Measurements from ENCODE around the gene UBE2Q2.

The UBE2Q2 gene

DNA sequence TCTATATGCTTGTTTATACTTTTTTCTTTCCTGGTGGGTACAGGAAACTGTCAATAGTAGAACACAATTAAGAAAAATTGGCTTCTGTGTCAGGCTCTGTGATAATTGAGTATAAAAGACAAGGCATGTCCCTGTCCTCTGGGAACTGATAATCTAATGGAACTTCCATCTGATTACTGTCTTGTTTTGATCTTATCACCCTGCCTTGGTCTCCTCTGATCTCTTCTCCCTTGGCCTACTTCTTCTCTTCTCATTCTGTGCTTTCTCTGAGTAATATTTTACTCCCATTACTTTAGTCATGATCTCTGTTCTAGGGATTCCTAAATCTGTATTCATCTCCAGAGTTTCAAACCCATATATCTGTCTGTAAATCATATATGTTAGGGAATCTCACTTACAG lies 14.6 kb downstream of the UBE2Q2 start:
- no peak overlapping the region for H3K9ac ChIP-seq (ENCODE audit: low read length)
- H3K27ac ChIP-seq (ENCODE audit: low read depth, low read length, poor library complexity, severe bottlenecking) = no peak overlapping the region
- no peak overlapping the region for H2AFZ ChIP-seq (ENCODE audit: low read length)
- peaks cover 1% of the 10 kb centered on the region for H3K79me2 ChIP-seq (ENCODE audit: insufficient read depth, low read length)
- H4K20me1 ChIP-seq (ENCODE audit: insufficient read depth, low read length) = no peaks in the 10 kb centered on the region
- TF ChIP-seq EZH2 (IDR thresholded peaks at IDR 0.05; ENCODE audit: borderline replicate concordance, low read length) = no peak
- TF ChIP-seq, protein P1, sequence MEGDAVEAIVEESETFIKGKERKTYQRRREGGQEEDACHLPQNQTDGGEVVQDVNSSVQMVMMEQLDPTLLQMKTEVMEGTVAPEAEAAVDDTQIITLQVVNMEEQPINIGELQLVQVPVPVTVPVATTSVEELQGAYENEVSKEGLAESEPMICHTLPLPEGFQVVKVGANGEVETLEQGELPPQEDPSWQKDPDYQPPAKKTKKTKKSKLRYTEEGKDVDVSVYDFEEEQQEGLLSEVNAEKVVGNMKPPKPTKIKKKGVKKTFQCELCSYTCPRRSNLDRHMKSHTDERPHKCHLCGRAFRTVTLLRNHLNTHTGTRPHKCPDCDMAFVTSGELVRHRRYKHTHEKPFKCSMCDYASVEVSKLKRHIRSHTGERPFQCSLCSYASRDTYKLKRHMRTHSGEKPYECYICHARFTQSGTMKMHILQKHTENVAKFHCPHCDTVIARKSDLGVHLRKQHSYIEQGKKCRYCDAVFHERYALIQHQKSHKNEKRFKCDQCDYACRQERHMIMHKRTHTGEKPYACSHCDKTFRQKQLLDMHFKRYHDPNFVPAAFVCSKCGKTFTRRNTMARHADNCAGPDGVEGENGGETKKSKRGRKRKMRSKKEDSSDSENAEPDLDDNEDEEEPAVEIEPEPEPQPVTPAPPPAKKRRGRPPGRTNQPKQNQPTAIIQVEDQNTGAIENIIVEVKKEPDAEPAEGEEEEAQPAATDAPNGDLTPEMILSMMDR (IDR thresholded peaks at IDR 0.05; ENCODE audit: low read length) = no peak
- H3K4me3 ChIP-seq (ENCODE audit: low read depth, low read length, poor library complexity, severe bottlenecking) = no peak overlapping the region
- no peaks in the 10 kb centered on the region for H3F3A ChIP-seq (ENCODE audit: insufficient read depth, low read length)
- H3K4me2 ChIP-seq (ENCODE audit: low read length) = no peak overlapping the region
- no peaks in the 10 kb centered on the region for H3K27me3 ChIP-seq (ENCODE audit: insufficient read depth, low read length)
- H3K36me3 ChIP-seq (ENCODE audit: insufficient read depth, low read length) = peaks cover 30% of the 10 kb centered on the region
- no peaks in the 10 kb centered on the region for H3K9me3 ChIP-seq (ENCODE audit: low read length)
- H3K9me2 ChIP-seq (ENCODE audit: low read depth, low read length) = no peaks in the 10 kb centered on the region
- H3K4me1 ChIP-seq (ENCODE audit: insufficient read depth, low read length, severe bottlenecking) = no peaks in the 10 kb centered on the region

DNA sequence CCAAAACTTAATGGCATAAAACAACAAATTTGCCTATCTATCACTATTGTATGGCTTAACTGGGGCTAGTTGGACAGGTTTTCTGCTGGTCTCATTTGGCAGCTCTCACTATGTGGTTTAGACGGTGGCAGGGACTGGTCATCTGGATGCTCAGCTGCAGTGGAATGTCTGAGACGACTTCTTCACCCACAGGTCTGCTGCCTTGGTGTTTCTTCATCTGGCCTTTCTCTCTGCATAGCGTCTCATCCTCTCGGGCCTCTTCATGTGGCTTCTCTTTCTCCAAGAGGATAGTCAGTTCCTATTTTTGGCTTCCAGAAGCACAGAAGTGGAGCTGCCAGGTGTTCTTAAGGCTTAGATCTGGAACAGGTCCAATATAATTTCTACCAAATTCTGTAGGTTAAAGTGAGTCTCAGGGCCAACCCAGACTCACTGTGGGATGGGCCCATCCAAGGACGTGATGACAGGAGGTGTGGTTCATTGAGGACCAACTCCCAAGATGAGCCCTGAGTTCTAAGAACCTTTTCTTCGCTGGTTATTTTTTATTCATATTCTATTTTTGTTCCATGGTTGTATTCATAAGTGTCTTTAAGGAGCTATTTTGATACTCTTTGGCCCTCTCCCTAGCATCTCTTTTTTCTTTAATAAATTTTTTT lies 18.6 kb downstream of the UBE2Q2 start:
- H3K27me3 ChIP-seq (ENCODE audit: insufficient read depth, low read length) = no peaks in the 10 kb centered on the region
- no peak overlapping the region for H3K27ac ChIP-seq (ENCODE audit: low read depth, low read length, poor library complexity, severe bottlenecking)
- H3K9ac ChIP-seq (ENCODE audit: low read length) = no peak overlapping the region
- no peak overlapping the region for H2AFZ ChIP-seq (ENCODE audit: low read length)
- H3F3A ChIP-seq (ENCODE audit: insufficient read depth, low read length) = no peaks in the 10 kb centered on the region
- no peaks in the 10 kb centered on the region for H3K9me3 ChIP-seq (ENCODE audit: low read length)
- no peak overlapping the region for H3K4me3 ChIP-seq (ENCODE audit: low read depth, low read length, poor library complexity, severe bottlenecking)
- H3K4me2 ChIP-seq (ENCODE audit: low read length) = no peak overlapping the region
- TF ChIP-seq, protein P1 (IDR thresholded peaks at IDR 0.05; ENCODE audit: low read length) = no peak
- TF ChIP-seq EZH2 (IDR thresholded peaks at IDR 0.05; ENCODE audit: borderline replicate concordance, low read length) = no peak
- H3K79me2 ChIP-seq (ENCODE audit: insufficient read depth, low read length) = no peaks in the 10 kb centered on the region
- H4K20me1 ChIP-seq (ENCODE audit: insufficient read depth, low read length) = no peaks in the 10 kb centered on the region
- no peaks in the 10 kb centered on the region for H3K9me2 ChIP-seq (ENCODE audit: low read depth, low read length)
- H3K4me1 ChIP-seq (ENCODE audit: insufficient read depth, low read length, severe bottlenecking) = peaks cover 5% of the 10 kb centered on the region
- peaks cover 18% of the 10 kb centered on the region for H3K36me3 ChIP-seq (ENCODE audit: insufficient read depth, low read length)

DNA sequence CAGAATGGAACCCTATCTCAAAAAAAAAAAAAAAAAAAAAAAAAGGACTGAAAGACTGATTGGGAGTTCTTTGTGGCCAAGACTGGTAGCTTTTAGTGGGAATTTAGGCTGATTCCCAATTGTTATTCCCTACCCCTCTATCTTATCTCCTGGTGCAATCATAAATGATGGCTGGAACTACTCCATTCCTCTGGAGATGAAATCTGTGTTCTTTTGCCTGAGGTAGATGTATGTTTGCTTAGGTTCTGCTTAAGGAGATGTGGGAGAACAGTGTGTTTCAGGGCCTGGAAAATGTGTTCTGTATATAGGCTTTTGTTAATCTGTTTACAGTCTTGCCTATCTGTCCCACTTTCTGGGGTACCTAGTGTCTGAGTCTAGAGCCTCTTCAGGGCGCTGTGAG lies 19.5 kb downstream of the UBE2Q2 start:
- no peak overlapping the region for H3K4me2 ChIP-seq (ENCODE audit: low read length)
- peaks cover 16% of the 10 kb centered on the region; the same call in 1 of the 2 replicates for H3K36me3 ChIP-seq (ENCODE audit: insufficient read depth, low read length)
- H2AFZ ChIP-seq (ENCODE audit: low read length) = no peak overlapping the region
- H3K9ac ChIP-seq (ENCODE audit: low read length) = no peak overlapping the region
- H3K9me3 ChIP-seq (ENCODE audit: low read length) = no peaks in the 10 kb centered on the region
- no peaks in the 10 kb centered on the region for H4K20me1 ChIP-seq (ENCODE audit: insufficient read depth, low read length)
- H3K27me3 ChIP-seq (ENCODE audit: insufficient read depth, low read length) = no peaks in the 10 kb centered on the region
- H3K9me2 ChIP-seq (ENCODE audit: low read depth, low read length) = no peaks in the 10 kb centered on the region
- H3K4me1 ChIP-seq (ENCODE audit: insufficient read depth, low read length, severe bottlenecking) = peaks cover 14% of the 10 kb centered on the region
- H3K79me2 ChIP-seq (ENCODE audit: insufficient read depth, low read length) = no peaks in the 10 kb centered on the region
- H3K27ac ChIP-seq (ENCODE audit: low read depth, low read length, poor library complexity, severe bottlenecking) = no peak overlapping the region
- H3F3A ChIP-seq (ENCODE audit: insufficient read depth, low read length) = no peaks in the 10 kb centered on the region
- TF ChIP-seq, protein P1 (IDR thresholded peaks at IDR 0.05; ENCODE audit: low read length) = no peak
- no peak for TF ChIP-seq EZH2 (IDR thresholded peaks at IDR 0.05; ENCODE audit: borderline replicate concordance, low read length)
- no peak overlapping the region for H3K4me3 ChIP-seq (ENCODE audit: low read depth, low read length, poor library complexity, severe bottlenecking)
